ENCODE measurements around the gene EPS8.

The EPS8 gene

DNA sequence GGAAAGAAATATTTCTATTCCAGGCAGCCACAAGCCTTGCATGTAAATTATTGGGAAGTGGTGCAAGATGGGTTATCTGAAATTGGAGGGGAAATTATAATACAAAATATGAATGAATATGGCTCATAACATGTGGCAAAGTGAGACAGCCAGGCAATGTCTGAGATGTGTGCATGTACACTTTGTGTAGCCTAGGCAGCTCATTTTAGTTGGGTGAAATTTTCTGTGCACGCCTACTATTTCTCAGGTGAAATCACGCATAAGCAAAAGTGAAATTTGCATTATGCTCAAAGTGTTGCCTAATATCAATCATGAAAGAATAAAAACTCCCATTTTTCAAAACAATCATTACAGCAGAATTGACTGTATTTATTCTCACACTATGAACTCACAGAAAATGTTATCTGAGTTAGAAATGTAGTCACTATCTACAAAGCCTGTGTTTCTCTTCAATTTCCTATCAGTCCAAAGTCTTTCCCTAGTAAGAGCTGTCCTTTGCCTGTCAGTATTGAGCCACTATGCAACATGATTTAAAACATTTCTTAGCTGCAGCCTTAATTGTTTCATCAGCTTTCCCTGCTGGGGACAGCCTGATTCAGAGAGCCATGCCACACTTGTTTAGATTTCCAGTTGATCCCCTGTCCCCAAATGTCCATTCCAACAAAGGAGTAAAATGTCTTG, 80.7 kb downstream of the EPS8 start:
- no peak for TF ChIP-seq ZNF274 (IDR thresholded peaks at IDR 0.05; ENCODE audit: low read depth, low read length)
- H3K4me3 ChIP-seq (ENCODE audit: low read length) = no peak overlapping the region

DNA sequence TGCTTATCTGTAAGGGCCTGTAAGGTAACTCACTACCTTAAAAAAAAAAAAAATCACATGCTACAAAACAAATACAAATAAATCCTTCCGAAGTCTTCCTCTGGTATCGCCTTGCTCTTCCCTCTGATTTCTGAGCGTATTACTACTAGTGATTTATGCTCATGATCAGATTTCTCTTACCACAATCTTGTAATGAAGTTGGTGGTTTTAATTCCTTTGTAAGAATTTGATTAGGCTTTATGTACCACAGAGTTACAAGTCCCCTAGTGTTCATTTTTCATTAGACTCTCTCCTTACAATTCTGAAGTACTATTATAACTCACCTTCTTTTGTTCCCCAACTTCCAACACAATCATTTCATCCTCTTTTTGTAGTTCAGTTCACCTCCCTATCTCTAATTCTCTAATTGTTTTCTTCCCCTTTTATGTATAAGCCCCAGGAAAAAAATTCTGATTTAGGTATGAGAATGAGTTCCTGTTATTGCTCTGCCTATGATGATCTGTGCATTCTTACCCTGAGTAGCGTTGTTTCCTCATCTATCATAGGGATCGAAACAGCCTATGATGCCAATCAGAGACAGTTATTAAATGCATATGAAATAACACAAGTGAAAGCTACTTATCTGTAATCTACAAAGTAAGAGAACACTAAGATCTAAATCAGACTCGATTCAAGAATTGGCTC, 81.5 kb downstream of the EPS8 start:
- H3K4me3 ChIP-seq (ENCODE audit: low read length) = no peak overlapping the region
- TF ChIP-seq ZNF274 (IDR thresholded peaks at IDR 0.05; ENCODE audit: low read depth, low read length) = no peak

DNA sequence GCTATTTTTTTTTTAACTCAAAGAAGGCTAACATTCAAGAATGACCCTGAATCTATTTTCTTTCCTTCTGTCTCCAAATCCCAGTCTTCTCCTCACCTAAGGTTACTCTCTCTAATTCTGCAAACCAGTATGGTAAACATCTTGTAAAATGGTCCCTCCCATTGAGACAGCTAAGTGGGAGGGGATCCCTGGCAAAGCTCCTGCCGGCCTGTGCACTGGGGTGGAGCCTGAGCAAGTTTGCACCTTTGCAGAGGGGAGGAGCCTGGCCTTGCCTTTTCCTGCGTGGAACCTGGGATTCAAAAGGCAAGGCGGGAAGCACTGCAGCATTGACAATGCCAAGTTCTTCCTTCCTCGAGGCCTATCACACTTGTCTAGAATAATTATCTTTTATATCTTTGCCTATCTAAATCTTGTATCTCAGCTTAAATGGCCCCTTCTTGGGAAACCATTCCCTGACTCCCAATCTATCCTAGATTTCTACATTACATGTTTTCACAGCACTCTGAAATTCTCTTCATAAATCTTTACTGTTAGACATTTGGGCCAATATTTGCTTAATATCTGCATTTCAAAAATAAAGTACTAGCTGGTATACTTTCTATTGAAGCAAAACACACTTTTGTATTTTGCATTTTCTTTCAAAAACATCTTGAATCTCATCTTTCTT, 83.0 kb downstream of the EPS8 start:
- TF ChIP-seq ZNF274 (IDR thresholded peaks at IDR 0.05; ENCODE audit: low read depth, low read length) = no peak

DNA sequence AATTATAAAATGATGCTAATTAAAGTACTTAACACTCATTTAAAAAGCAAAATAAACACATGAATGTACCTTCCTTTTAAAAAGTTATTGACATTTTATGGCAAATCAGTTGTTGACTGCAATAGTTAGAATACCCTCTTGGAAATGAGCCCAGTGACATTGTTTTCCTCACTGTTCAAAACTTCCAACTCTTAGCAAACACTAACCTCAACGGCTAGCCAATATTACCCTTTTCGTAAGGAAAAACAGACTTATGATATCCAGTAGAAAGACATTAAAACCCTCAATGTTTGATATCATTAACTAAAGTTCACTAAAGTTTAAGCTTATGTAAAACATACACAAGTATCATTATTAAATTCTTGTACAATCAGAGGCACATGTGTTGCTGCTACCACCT, 83.6 kb downstream of the EPS8 start:
- no peak overlapping the region for H3K4me3 ChIP-seq (ENCODE audit: low read length)
- TF ChIP-seq ZNF274 (IDR thresholded peaks at IDR 0.05; ENCODE audit: low read depth, low read length) = no peak

More for the DNA sequence above, 83.0 kb downstream of the EPS8 start:
- H3K4me3 ChIP-seq (ENCODE audit: low read length) = no peak overlapping the region

DNA sequence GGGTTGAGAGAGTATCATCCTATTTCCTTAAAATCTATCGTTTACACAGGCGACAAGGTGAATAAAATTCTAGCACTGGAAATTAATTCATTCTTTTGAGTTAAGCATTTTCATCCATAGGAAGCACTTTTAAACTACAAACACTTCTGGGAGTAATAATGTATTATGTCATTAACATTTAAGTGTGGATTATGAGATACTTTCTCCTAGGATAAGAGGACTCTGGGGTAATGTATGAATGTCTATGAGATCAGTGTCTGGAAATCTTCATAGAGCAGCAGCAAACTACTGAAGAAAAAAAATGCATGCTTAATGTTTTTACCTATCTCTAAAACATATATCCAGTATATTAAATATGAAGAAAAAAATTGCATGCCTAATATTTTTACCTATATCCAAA, 86.9 kb downstream of the EPS8 start:
- no peak for TF ChIP-seq ZNF274 (IDR thresholded peaks at IDR 0.05; ENCODE audit: low read depth, low read length)
- no peak overlapping the region for H3K4me3 ChIP-seq (ENCODE audit: low read length)

DNA sequence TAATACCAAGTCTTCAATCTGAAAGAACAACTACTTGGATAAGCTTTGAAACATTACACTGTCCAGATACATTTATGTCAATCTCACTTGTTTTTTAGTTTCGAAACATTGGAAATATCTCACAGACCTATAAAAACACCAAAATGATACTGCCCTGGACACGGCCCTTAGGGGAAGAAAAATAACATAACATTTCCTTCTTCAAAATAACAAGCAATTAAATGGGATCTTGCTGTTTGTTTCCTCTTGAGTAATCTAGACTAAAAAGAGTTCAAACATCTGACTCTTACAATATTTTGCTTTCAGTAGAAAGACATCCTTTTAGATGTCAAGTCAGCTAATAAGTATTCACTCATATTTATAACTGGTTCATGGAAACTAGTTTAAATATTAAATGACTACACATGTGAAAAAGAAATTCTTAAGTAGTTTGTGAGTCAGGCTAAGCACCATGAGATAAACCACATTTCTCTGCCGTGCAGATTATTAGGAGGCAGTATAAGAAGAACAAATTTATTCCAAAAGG, 87.5 kb downstream of the EPS8 start:
- no peak overlapping the region for H3K4me3 ChIP-seq (ENCODE audit: low read length)
- no peak for TF ChIP-seq ZNF274 (IDR thresholded peaks at IDR 0.05; ENCODE audit: low read depth, low read length)

DNA sequence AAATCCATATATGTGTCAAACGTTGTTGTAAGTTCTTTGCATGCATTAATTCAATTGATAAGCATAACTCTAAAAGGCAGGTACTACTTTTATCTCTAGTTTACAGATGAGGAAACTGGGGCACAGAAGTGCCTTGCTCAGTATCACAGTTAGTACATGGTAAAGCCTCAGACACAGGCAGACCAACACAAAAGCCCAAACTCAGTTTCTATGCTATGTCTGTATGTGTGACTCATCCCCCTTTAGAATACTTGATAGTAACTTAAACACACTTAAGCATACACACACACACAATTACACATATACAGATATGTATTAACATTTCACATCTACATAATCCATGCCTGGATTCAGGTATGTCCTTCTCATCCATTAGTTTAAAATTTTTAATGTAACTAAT, 88.0 kb downstream of the EPS8 start:
- no peak for TF ChIP-seq ZNF274 (IDR thresholded peaks at IDR 0.05; ENCODE audit: low read depth, low read length)
- H3K4me3 ChIP-seq (ENCODE audit: low read length) = no peak overlapping the region

DNA sequence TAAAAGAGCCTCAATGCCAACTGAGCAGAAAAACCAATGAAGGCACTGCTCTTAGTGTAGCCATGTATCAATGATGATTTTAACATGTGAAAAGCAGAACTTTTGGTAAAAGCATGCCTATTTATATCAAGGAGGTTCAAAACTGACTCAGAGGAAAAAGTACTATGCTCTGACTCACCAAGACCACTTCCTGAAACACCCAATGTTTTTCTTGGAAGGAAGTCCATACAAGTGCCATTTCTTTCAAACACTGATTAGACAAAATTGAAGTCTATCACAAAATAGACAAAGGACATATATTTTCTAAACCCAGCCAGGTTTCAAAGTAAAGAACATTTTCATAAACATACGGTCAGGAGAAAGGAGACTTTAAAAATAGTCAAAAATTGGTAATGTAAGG, 88.6 kb downstream of the EPS8 start:
- no peak overlapping the region for H3K4me3 ChIP-seq (ENCODE audit: low read length)
- no peak for TF ChIP-seq ZNF274 (IDR thresholded peaks at IDR 0.05; ENCODE audit: low read depth, low read length)

DNA sequence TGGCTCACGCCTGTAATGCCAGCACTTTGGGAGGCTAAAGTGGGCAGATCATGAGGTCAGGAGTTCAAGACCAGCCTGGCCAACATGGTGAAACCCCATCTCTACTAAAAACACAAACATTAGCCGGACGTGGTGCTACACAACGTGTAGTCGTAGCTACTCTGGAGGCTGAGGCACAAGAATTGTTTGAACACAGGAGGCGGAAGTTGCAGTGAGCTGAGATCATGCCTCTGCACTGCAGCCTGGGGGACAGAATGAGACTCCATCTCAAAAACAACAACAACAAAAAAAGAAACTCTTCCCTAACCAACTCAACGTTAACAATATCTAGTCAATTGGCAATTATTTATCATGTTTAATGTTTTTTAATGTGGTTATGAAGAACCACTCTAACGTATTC, 89.3 kb downstream of the EPS8 start:
- H3K4me3 ChIP-seq (ENCODE audit: low read length) = no peak overlapping the region

DNA sequence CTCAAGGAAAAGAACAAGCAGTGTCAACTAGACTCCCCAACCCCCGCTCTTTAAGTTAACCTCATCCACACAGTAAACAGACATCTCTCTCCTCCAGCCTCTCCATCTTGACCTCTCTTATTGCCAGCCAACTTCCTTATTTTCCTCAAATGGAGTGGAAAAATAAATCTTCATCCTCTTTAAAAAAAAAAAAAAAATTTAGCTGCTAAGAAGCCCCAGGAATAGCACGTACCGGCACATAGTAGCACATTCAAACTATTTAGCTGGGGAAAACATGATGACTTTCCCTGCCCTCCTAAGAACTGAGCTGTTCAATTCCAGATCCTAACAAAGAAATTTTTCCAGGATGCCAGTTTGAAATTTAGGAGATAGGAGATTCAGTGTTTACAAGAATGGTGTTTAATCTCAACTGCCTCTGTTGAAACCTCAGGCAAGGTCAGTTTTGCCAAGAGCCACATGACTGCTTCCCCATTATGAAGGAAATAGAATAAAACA, 90.8 kb downstream of the EPS8 start:
- TF ChIP-seq ZNF274 (IDR thresholded peaks at IDR 0.05; ENCODE audit: low read depth, low read length) = no peak
- no peak overlapping the region for H3K4me3 ChIP-seq (ENCODE audit: low read length)

More for the DNA sequence above, 89.3 kb downstream of the EPS8 start:
- TF ChIP-seq ZNF274 (IDR thresholded peaks at IDR 0.05; ENCODE audit: low read depth, low read length) = no peak

DNA sequence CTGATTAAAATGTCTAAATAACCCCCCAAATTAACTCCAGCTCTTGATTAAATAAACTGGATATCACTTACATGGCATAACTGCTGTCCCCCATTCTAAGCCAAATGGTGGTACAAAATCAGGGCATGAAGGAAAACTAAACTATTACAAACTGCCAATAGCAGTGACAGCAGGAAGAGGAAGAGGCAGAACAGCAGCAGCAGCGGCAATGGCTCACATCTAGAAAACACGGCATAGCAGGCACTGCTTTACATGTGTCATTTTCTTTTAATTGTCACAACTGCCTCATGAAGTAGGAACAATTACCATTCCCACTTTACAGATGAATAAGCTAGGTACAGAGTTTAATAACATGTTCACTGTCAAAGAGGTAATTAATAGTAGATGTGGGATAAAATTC, 92.0 kb downstream of the EPS8 start:
- TF ChIP-seq ZNF274 (IDR thresholded peaks at IDR 0.05; ENCODE audit: low read depth, low read length) = no peak
- no peak overlapping the region for H3K4me3 ChIP-seq (ENCODE audit: low read length)

DNA sequence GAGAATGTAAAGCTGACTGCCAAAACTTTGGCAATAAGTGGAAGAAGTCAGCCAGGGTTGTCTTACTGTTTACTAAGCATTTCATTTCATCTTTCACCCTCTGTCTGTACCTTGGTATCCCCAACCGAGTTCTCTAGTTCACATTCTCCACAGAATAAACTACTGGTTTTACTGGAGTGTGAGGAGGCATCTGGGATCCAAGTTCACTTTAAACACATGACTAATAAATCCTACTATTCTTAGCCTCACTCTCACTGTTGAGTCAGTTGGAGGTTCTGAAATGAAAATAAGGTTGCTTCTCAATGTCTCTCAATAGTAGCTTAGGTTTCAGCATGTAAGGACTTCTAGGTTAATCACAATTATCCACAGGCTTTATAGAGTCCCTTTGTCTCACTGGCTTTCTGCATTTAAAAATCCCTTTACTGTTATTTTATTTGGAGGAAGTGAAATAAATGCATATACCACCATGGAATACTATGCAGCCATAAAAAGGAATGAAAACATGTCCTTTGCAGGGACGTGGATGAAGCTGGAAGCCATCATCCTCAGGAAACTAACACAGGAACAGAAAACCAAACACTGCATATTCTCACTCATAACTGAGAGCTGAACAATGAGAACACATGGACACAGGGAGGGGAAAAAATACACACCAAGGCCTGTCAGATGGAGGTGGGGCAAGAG, 95.8 kb downstream of the EPS8 start:
- no peak for TF ChIP-seq ZNF274 (IDR thresholded peaks at IDR 0.05; ENCODE audit: low read depth, low read length)
- H3K4me3 ChIP-seq (ENCODE audit: low read length) = no peak overlapping the region

DNA sequence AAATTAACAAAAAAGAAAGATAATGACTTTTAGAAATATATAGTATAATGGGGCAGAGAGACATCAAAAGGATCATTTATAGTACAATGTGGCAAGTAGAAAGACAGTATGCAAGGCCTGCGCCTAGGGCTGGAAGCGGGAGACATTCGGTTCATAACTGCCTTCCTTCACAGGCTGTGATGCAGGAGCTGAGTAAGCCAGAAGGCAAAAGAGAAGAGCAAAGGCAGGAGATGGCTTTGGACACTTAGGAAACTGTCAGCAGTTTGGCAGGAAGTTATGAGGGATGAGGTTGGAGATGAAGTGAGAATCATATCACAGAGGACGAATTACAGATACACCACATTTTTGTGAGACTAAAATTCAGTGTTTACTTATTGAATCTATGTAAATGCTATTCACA, 97.8 kb downstream of the EPS8 start:
- no peak for TF ChIP-seq ZNF274 (IDR thresholded peaks at IDR 0.05; ENCODE audit: low read depth, low read length)
- H3K4me3 ChIP-seq (ENCODE audit: low read length) = no peak overlapping the region

DNA sequence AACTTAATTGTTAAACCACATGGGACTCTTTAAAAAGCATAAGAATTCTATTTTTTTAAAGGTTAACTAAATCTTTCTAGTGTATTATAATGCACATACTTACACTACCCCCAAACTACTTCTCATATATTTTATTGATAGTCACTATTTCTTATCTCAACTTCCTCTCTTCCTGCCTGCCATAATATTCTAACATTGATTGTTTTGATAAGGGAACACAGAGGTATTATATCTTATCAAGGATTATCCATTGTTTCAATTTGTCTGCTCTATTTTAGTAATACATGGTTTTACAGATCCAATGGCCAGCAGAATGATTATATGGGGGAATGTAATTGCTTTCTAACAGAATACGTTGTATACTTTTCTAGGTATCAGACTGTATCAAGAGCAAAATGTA, 98.9 kb downstream of the EPS8 start:
- no peak overlapping the region for H3K4me3 ChIP-seq (ENCODE audit: low read length)
- no peak for TF ChIP-seq ZNF274 (IDR thresholded peaks at IDR 0.05; ENCODE audit: low read depth, low read length)

Measured in GM08714 (cell line).